HG03066 (cell line): ENCODE results near the gene DLK2.
"Not testable (repeated sequence)": the region's sequence is repeated elsewhere in the genome, so short reads cannot be mapped to it uniquely, and the experiment has no call there.

Experiments used
- ATAC-seq: cut with Tn5 transposase; IDR thresholded peaks from one replicate; pipeline ENCODE4 v1.9.1; 2021; ENCODE audit warnings: low read depth; ENCODE audit not compliant: unreplicated experiment

The DLK2 gene, protein sequence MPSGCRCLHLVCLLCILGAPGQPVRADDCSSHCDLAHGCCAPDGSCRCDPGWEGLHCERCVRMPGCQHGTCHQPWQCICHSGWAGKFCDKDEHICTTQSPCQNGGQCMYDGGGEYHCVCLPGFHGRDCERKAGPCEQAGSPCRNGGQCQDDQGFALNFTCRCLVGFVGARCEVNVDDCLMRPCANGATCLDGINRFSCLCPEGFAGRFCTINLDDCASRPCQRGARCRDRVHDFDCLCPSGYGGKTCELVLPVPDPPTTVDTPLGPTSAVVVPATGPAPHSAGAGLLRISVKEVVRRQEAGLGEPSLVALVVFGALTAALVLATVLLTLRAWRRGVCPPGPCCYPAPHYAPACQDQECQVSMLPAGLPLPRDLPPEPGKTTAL

GRCh38 chr6:43455531-43456428 is at the start of gene DLK2:
DLK2 (minus strand) TSS chr6:43455548; CDS start chr6:43454825, 723 bp downstream.
- no peak for ATAC-seq

DNA sequence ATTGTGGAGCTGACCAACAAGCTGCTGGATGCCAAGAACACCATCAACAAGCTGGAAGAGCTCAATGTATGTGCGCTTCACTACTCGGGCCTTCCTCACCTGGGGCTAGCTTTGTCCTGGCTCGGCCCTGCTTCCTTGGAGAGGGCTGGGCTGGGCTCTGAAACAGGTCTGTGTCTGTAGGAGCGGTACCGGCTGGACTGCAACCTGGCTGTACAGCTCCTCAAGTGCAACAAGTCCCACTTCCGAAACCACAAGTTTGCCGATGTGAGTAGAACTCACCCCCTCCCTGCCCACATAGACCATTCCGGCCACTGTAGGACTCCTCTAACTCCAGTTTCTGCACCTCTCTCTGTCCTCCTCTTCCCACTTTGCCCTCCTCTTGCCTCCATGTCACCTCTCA is 48.1 kb upstream of the DLK2 start:
- ATAC-seq, result no peak

DNA sequence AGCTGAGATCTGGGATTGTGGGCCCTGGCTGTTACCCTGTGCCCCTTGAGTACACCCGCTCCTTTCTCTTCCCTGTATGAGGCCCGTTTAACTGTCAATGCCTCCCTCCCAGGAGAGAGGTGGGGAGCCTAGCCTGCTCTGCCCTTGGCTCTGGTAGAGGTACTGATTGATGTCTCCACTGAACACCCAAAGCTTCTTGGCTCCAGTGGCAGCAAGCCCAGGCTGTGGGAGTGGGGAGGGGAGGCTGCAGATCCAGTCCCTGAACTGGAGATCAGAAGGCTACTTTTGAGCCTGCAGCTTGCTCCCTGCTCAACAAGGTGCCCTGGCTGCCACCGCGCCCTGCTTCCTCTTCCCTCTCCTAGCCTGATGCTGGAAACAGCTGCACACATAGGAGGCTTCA is 47.3 kb upstream of the DLK2 start:
- ATAC-seq, result no peak

DNA sequence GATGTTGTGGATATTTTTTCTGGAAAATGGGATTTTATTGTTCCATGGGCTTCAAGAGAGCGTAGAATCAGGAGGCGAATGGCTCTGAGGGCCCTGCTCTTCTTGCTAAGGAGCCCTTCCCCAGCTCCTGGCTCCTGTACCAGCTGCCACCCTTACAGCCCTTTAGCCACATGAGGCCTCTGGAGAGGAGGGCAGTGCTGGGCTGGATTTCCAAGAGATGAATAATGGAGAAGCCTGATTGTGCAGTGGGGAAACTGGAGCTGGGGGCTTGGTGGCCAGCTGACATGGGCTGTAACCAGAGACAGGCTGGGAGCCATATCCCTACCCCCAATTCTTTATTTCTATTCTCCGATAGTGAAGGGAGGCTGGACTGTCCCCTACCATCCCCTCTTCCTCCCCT is 45.6 kb upstream of the DLK2 start:
- no peak for ATAC-seq

GRCh38 chr6:43499028-43499815 is 43.9 kb upstream of the DLK2 start:
- ATAC-seq, result no peak

GRCh38 chr6:43498291-43498690 is 42.9 kb upstream of the DLK2 start:
- ATAC-seq, result not testable (repeated sequence)

DNA sequence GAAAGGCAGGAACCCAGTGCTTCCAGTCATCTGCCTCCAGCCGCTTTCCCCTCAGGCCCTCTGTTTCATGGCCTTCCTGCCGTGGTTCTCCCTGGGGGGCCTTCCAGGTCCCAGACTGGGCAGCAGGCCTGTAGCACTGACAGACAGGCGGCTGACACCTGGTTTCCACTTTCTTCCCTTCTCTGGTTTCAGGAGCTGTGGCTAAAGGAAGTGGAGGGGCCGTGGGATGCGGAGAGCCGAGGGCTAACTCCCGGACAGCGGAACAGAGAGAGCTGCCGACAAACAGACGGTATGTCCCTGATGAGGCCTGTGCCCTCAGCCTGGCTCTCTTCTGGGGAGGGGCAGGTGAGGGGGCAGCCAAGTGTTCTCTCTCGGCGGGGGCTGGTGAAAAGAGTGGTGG is 42.3 kb upstream of the DLK2 start:
- no peak for ATAC-seq

DNA sequence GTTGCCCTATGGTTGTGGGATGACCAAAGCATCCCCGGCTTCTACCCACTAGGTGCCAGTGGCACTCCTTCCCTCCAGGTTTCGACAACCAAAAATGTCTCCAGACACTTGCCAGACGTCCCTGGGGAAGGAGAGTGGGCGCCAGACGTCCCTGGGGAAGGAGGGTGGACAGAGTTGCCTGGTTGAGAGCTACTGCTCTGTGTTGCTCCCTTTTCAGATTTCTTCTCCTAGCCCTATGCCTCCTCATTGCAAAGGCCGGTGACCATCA is 41.7 kb upstream of the DLK2 start:
- no peak for ATAC-seq

- ATAC-seq, result no peak
Measured at GRCh38 chr6:43496370-43497128, 41.2 kb upstream of the DLK2 start.

DNA sequence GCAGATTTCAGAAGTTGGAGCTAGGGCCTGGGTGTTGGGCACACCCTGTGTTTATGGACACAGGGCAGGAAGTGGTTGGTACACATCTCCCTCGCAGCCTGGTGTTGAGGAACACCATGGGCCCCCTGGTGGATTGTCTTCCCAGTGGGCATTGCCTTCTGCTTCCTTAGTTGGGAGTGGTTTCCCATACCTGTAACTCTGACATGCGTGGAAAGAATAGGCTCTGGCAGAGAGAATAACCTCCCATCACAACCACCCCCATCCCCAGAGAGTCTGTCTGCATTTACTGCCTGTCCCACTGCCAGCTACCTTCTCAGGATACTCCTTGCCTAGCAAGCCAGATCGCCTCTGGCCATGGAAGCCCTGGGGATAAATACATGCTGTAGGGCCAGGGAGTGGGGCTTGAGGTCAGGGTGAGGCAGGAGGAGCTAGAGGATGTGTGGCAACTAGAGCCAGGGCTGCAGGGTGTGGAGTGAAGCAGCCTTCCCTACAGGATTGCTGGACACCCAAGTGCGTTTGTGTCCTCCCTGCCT is 40.1 kb upstream of the DLK2 start:
- no peak for ATAC-seq

DNA sequence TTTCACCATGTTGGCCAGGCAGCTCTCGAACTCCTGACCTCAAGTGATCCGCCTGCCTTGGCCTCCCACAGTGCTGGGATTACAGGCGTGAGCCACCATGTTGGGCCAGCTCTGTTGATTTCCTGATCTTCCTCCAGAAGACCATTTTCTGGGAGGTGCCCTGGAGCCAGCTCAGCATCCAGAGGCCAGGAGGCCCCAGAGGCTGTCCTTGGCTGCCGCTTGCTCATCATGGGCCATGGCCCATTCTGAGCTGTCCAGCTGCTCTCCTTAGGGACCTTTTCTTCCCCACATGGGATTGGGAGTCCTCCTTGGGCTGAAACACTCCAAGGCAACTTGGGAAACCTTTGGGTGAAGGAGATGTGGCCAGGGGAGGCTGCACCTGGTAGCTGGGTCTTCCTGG is 39.4 kb upstream of the DLK2 start:
- ATAC-seq, result no peak

- ATAC-seq, result no peak
Measured at GRCh38 chr6:43494321-43494720, 39.0 kb upstream of the DLK2 start.

- no peak for ATAC-seq
Measured at GRCh38 chr6:43493833-43494232, 38.5 kb upstream of the DLK2 start.

DNA sequence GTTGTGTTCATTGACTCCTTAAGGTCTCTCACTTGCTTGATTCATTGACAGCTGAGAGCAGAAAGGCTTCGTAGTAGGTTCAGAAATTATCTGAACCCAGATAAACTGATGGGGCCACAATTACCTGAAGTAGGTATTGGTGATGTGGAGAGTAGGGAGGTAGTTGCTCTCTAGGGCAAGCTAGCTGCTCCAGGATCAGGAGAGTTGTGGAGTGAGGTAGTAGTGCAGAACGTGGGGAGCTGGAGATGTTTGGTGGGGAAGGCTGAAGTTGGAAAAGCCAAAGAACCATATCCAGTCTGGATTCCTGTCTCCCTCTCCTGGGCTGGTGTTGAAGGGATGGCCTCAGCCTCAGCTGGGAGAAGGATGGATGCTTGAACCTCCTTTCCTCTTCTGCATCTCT is 37.9 kb upstream of the DLK2 start:
- no peak for ATAC-seq

GRCh38 chr6:43492673-43493072 is 37.3 kb upstream of the DLK2 start:
- no peak for ATAC-seq

- no peak for ATAC-seq
Measured at GRCh38 chr6:43491750-43492661, 36.7 kb upstream of the DLK2 start.

GRCh38 chr6:43490523-43490939 is 35.2 kb upstream of the DLK2 start:
- no peak for ATAC-seq

DNA sequence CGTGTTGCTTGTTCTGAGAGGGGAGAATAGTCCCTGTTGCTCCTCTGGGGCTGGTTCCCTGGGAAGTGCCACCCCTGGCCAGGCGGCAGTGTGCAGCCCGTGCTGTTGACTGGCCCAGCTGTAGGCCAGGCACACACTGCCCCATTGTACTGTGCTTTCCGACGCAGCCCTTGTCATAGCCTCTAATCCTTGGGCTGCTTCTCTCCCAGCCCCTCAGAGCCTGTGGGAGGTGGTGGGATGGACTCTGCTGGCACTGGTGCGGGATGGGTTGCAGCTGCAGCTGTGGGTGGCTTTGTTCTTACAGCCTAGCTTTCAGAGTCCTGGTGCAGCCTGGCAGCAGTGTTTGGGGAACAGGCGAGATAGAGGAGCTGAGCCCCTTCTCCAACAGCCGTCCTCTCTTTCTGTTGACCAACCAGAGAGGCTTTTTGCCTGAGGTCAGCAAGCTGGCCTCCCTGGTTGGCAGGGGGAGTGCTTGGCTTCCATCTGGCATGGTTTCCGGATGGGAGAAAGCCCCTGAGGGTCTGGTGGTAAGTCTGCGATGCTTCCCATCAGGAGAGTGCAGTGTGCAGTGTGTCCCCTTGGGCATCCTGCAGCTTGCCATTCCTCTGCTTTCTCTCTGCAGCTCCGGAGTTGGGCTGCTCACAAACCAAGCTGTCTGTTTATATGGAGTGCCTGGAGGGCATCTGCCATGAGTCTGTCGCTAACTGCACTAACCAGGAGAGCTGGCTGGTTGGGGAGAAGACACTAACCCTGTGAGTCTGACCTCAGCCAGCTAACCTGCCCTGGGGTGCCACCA is 34.1 kb upstream of the DLK2 start:
- ATAC-seq, result no peak
